Measurements from ENCODE around the gene CHST12.
A peak's percentile ranks its signal among the peaks of the same experiment; 100 is the strongest.
"Not testable (repeated sequence)": the region's sequence is repeated elsewhere in the genome, so short reads cannot be mapped to it uniquely, and the experiment has no call there.

Gene CHST12

GRCh38 chr7:2435146-2435545 lies 31.7 kb downstream of the CHST12 start:
- DNase-seq (ENCODE audit: low read depth in 2 of 2): no peak

DNA sequence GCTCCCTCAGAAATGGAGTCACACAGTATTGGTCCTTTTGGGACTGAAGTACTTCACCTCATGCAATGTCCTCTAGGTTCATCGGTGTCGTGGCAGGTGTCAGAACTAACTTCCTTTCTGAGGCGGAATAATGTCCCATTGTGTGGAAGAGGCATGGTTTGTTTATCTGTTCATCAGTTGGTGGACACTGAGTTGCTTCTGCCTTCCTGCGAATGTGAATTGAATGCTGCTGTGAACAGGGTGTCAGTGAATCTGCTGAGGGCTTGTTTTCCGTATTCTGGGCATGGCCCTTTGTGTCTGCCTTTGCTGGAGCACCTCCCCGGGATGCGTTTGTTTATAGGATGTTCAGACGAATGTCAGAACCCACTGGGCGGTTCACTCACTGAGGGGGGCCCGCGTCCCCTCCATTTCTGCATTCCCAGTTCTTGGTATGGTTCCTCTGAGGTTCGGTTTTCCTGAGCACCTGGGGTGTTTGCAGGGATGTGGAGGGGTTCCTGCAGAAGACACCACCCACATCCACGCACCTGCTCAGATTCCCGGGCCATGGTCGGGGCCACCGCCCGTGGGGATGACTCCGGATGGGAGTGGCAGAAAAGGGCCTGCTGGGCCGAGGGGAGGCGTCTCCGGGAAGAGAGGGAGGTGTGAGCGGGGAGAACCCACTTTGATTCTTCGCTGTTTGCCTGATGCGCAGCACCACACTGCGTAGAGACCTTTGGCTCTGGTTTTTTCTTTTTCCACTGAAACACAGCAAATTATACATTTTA lies 33.1 kb downstream of the CHST12 start:
- DNase-seq (ENCODE audit: low read depth in 2 of 2): no peak

GRCh38 chr7:2437136-2437535 lies 33.7 kb downstream of the CHST12 start:
- no peak for DNase-seq (ENCODE audit: low read depth in 2 of 2)

GRCh38 chr7:2437537-2438148 lies 34.2 kb downstream of the CHST12 start:
- no peak for DNase-seq (ENCODE audit: low read depth in 2 of 2)

- no peak for DNase-seq (ENCODE audit: low read depth in 2 of 2)
These were observed 34.8 kb downstream of the CHST12 start for GRCh38 chr7:2438186-2438585.

DNA sequence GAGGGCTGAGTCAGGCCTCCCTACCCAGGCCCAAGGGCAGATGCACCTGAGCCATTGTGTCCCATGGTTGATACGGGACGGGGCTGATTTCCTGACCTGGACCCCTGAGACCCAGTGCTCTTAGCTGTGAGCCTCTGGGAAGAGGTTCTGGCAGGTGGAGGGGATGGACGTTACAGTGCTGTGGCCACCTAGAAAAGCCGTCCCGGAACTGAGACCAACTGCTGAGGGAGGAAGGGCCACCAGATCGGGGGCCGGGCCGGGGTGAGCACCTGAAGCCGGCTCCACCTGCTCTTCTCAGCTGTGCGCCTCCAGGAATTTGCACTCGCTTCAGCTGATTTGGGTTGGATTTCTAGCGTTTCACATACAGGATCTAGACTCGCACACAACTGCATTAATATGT lies 35.4 kb downstream of the CHST12 start:
- no peak for DNase-seq (ENCODE audit: low read depth in 2 of 2)

- no peak for DNase-seq (ENCODE audit: low read depth in 2 of 2)
These were observed 37.3 kb downstream of the CHST12 start for GRCh38 chr7:2440608-2441245.

GRCh38 chr7:2441430-2442058 lies 38.1 kb downstream of the CHST12 start:
- DNase-seq (ENCODE audit: low read depth in 2 of 2): no peak

DNA sequence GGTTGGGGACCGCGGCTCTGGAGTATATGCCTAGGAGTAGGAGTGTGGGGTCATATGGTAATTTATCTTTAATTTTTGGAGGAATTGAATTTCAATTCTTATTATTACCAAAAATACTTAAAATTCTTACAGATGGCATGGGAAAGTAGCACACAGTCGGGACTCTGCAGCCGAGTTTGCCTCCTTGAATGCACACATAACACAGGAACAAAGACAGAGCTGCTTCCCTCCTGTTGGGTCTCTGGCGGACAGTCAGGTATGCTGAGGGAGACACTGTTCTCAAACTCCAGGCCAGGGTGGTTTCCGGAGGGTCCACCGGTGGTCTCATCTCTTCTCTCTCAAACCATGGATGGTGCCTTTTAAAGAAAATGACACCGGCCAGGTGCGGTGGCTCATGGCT lies 40.1 kb downstream of the CHST12 start:
- DNase-seq (ENCODE audit: low read depth in 2 of 2): no peak

- DNase-seq (ENCODE audit: low read depth in 2 of 2): no peak
These were observed 41.1 kb downstream of the CHST12 start for GRCh38 chr7:2444476-2444875.

DNA sequence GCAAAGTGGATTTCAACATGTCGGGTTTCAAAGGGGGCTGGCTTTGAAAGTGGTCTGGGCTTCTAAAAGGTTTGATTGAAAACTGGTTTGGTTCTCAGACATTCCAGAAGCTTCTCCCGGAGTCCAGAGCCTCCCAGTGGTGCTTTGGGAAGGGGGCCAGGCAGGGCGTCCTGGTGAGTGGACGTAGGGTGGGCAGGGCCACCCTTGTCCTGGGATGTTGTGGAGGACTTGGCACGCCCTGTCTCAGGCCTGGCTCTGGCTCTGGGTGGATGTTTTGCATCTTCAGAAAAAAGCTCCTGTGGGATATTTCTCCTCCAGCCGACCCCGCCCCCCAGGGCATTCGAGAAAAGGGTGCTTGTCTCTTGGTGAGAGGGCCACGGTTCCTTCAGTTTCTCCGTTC lies 41.6 kb downstream of the CHST12 start:
- DNase-seq (ENCODE audit: low read depth in 2 of 2): no peak

GRCh38 chr7:2445898-2446555 lies 42.6 kb downstream of the CHST12 start:
- DNase-seq (ENCODE audit: low read depth in 2 of 2): no peak

GRCh38 chr7:2446676-2447075 lies 43.3 kb downstream of the CHST12 start:
- no peak for DNase-seq (ENCODE audit: low read depth in 2 of 2)

- no peak for DNase-seq (ENCODE audit: low read depth in 2 of 2)
These were observed 47.0 kb downstream of the CHST12 start for GRCh38 chr7:2450198-2451107.

GRCh38 chr7:2451171-2452073 lies 48.0 kb downstream of the CHST12 start:
- DNase-seq (ENCODE audit: low read depth in 2 of 2): peak; percentile 65 to 66

DNA sequence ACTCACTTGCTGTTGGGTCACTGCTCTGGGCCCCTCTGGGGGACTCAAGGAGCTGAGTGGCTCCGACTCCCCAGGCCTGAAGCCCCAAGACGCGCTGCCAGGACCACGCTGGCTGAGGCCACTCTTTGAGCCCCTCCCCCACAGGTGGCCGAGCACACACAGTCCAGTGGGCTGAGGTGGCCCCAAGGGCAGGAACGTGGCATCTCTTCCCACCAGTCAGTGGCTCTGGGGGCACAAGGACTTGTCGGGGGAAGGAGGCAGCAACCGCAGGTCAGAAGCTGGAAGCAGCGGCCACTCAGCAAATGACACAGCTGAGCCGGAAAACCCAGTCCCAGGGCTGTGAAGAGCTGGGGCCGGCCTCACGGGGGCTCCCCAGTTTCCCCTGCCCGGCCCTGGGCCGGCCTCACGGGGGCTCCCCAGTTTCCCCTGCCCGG lies 48.7 kb downstream of the CHST12 start:
- DNase-seq (ENCODE audit: low read depth in 2 of 2): no peak

- DNase-seq (ENCODE audit: low read depth in 2 of 2): no peak
These were observed 49.3 kb downstream of the CHST12 start for GRCh38 chr7:2452643-2453270.

DNA sequence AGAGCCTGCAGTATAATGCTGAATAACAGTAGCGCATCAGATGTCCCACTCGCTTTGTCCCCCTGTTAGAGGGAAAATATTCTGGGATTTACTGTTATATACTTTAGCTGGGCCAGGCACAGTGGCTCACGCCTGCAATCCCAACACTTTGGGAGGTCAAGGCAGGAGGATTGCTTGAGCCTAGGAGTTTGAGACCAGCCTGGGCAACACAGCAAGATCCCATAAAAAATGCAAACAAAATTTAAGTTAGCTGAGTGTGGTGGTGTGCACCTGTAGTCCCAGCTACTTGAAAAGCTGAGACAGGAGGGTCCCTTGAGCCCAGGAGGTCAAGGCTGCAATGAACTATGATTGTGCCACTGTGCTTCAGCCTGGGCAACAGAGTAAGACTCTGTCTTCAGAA lies 50.4 kb downstream of the CHST12 start:
- not testable (repeated sequence) for DNase-seq (ENCODE audit: low read depth in 2 of 2)

GRCh38 chr7:2459674-2460073 lies 56.3 kb downstream of the CHST12 start:
- no peak for DNase-seq (ENCODE audit: low read depth in 2 of 2)
